Medulla oblongata (tissue), 1 donor: ENCODE data around the gene STRIP2.
A peak's percentile ranks its signal among the peaks of the same experiment; 100 is the strongest.
"Not testable (repeated sequence)": the region's sequence is repeated elsewhere in the genome, so short reads cannot be mapped to it uniquely, and the experiment has no call there.

Experiments used
- DNase-seq: peaks from one replicate; pipeline ENCODE4 v3.0.0-alpha.2; 2015; ENCODE audit errors: extremely low spot score

Gene STRIP2

DNA sequence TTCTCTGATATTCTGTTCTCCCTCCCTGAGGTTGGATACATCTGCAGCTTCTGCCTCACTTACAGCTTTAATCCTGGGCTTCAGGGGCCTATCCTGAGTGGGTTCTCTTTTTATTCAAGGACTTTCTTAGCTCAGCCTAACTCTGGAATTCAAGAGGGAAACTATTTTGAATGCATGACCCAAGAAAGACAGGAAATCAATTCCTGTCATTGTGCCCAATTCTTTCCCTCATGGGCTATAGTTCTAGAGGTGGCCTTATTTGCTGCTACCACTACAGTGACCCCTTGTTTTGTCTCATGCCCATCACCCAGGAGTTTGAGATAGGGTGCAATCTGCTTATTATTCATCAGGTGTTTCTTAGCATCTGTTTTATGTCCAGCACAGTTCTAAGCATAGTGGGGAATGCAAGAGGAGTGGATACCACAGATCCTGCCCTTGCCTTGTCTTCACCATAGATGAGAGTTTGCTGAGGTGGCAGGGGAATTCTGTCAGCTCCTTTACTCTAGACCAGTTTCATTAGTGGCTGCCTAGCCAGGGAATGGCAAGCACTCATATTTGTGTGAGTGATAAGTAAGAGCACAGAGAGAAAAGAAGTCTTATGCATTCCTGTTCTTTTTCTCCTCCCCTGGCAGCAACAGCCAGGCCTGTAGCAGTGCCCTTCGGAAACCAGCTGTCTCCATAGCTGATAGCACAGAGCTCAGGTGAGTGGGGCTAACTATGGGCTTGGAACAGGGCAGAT, 19.4 kb downstream of the STRIP2 start:
- DNase-seq = no peak

DNA sequence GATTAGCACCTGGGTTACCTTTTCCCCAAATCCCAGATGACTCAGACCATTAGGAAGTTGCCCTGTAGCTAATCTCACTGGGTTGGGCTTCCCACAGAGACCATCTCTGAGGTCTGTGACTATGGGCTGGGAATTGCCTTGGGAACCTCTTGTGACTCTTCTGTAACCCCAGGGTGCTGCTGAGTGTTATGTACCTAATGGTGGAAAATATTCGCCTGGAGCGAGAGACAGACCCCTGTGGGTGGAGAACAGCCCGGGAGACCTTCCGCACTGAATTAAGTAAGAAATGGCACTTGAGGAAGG, 20.0 kb downstream of the STRIP2 start:
- no peak for DNase-seq

DNA sequence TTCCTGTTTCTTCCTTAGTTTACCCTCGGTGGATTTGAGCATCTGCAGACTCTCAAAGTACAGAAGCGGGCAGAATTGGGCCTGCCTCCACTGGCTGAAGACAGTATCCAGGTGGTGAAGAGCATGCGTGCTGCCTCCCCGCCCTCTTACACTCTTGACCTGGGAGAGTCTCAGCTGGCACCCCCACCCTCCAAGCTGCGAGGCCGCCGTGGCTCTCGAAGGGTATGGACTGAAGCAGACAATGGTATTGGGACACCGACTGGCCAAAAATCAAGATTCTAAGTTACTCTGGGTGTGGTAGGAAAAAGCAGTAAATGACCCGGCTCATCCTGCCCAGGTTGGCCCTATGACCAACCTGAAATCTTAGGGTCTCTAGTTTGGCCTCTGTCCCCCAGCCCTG, 22.2 kb downstream of the STRIP2 start:
- DNase-seq = no peak

DNA sequence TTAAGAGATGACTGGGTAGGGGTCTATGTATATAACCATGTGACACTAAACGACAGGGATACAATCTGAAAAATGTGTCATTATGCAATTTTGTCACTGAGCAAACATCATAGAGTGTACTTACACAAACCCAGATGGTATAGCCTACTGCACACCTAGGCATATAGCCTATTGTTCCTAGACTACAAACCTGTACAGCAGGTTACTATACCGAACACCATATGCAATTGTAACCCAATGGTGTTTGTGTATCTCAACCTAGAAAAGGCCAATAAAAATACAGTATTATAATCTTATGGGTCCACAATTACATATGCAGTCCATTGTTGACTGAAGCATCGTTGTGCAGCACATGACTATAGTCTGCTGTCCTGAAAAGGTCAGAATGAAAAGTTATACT, 22.9 kb downstream of the STRIP2 start:
- DNase-seq = no peak

DNA sequence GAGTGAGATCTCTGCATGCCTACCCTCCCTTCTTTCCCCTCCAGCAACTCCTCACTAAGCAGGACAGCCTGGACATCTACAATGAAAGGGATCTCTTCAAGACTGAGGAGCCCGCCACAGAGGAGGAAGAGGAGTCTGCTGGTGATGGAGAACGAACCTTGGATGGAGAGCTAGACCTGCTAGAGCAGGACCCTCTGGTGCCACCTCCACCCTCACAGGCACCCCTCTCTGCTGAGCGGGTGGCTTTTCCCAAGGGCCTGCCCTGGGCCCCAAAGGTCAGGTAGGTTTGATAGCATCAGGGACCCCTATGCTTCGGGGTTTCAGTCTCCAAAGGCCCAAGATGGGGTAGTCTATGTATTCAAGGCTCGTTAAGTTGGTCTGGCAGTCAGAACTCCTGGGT, 23.9 kb downstream of the STRIP2 start:
- DNase-seq = no peak

DNA sequence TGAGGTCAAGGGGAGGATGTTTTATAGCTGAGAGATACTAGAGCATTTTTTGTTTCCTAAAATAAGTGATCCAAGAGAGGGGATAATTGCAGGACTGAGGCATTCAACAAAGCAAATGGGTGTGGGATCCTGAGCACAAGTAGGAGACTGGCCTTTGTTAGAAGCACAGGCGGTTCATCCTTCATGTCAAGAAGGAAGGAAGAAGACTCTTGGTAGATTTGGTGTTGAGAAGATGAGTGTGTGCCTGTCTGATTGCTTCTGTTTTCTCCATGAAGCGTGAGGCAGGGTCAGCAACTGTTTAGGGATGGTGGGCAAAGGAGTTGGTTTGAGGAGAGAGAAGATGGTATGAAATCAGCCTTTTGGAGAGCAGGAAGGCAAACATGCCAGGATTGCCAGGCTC, 27.6 kb downstream of the STRIP2 start:
- DNase-seq = no peak

DNA sequence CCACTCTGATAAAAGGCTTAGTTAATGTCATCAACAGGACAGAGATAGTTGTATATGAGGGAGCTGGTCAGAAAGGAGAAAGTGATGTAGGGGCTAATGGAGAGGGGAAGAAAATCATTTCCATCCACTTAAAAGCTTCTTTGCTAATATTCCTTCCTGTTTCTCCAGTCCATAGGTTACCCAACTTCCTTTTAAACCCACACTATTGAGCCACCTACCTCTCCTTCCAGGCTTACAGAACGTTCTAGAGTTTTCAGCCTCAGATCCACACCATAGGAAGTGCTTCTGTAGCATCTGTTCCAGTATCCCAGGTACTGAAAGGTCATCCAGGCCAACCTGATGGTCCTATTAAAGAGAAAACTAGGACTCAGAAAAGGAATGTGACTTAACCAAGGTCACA, 28.2 kb downstream of the STRIP2 start:
- DNase-seq = no peak

DNA sequence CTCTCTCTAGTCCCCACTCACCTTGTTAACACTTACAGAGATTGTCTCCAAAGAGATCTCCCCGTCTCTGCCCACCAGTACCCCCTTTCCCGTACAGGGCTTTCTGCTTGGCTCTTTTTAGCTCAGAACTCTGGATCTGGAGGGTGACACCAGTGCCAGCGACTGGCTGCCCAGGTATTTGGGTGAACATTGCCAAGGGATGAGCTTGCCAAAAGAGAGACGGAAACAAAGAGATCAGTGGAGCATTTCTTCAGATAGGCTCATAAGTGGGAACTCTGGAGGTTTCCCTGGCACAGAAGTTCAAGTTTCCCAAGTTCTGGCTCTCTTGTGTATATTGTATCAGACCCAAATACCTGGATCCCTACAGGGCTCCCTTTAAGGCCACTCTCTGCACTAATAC, 30.0 kb downstream of the STRIP2 start:
- no peak for DNase-seq

DNA sequence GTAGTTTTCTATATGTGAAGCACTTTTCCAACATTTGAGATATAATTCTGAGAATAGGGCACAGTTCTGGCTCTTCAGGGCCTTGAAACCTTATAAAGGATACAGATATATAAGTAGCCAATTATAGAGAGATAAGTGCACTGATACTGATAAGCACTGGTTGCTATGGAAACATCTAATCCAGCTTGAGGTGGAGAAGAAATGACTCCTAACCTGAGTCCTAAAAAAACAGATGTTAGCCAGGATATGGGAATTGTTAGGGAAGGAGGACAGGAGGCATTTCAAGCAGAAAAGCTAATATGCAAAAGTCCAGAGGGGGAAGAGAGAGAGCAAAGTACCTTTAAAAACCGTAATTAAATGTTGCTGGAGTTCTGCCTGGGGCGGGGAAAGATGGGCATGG, 30.8 kb downstream of the STRIP2 start:
- DNase-seq = no peak

DNA sequence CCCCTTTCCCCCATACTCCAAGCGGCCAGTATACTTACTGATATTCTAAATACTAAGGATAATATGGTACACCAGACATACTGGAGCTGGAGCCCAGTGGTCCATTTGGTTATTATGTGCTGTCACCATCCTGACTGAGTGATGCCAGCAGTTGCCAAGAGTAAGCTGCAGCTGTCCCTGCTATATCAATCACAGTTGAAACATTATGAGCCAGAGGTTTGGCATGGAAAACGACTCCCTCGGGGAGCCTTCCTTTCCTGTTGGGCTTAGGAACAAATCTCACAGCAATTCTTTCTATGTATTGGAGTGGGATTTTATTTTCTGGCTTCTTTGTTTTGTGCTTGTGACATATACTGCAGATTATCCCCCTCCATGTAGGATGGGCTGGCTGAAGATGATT, 32.6 kb downstream of the STRIP2 start:
- DNase-seq = no peak

DNA sequence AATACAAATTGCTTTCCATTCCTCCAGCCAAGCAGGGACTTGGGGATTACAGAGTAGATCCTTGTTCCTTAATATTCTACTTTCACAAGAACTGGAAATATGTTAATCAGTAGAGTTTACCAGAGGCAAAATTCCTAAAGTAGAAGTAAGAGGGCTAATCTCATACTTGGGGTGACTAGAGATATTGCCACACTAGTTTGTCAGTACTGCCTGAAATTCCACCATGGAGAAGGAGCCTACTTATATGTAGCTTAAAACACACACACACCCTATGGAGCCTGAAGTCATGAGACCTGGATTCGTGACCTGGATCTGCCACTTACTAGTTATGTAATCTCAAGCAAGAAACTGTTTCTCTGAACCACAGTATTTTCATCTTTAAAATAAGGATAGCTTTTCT, 33.9 kb downstream of the STRIP2 start:
- peak; percentile 8 for DNase-seq

DNA sequence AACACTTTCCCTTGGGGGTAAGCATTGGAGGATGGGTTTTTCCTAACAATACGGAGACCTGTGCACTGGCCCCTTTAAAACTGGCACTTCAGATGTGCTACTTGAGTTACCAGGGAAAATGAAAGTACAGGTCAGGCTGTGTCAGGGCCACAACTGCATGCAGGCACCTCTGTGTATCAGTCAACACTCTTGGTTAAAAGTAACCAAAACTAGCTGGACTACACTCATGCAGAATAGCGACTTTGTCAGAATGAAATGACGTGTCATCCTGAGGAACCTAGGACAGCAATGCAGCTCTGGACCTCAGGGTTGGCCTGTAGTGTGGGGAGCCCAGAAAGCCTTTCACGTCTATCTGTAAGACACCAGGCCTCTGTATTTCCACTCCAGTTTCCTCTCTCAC, 34.3 kb downstream of the STRIP2 start:
- DNase-seq = peak; percentile 10

DNA sequence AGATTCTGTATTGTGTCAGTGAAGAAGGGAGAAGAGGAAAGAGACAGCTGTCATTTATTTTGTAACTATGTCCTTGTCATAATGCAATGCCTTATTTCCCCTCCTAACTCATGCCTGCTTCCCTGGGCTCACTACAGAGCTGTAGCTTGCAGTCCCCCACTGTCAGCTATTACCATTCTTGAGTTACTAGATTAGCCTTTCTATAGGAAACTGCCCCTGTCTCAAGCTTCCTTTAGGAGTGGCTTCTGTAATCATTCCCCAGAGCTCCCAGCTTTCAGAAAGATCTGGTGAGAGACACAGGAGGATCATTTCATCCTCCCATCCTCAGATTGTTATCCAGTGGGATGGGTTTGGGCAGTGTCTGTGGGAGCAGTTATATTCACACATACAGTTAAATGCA, 35.7 kb downstream of the STRIP2 start:
- DNase-seq = peak; percentile 3

DNA sequence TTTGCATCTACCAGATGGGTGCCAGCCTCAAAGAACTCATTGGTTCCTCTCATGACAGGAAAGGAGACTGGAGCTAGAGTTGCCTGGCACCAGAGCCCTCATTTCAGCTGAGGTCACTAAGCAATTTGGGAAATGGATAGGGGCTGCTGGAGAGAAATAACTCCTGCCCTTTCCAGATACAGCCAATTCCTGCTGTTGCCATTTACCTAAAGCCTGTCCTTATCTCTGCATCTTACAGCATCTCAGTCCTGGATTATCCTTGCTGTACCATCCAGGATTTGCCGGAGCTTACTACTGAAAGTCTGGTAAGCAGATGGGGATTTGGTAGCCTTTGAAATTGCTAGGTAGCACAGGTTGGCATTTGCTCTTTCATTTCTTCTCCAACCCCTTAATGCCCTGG, 36.2 kb downstream of the STRIP2 start:
- DNase-seq = peak; percentile 7

DNA sequence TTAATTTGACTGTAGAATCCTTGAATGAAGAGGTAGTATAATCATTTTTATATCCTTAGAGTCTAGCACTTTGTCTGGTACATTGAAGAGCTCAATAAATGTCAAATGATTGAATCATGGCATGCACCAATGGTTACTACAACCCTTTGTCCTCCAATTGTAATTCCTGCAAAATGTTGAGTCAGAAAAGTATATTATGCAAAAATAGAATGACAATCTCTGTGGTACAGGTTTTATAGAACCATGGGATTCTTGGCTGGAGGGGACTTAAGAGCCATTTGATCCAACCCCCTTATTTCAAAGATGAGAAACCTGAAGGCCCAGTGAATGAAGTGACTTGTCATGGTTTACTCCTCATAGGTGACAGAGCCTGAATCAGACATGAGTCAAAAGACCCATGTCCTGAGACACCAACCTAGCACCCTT, 37.2 kb downstream of the STRIP2 start:
- DNase-seq = peak; percentile 10

DNA sequence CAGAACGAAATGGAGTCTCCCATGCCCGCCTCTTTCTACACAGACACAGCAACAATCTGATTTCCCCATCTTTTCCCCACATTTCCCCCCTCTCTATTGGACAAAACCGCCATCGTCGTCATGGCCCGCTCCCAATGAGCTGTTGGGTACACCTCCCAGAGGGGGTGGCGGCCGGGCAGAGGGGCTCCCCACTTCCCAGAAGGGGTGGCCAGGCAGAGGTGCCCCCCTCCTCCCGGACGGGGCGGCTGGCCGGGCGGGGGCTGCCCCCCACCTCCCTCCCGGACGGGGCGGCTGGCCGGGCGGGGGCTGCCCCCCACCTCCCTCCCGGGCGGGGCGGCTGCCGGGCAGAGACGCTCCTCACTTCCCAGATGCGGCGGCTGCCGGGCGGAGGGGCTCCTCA, 41.7 kb downstream of the STRIP2 start:
- not testable (repeated sequence) for DNase-seq

DNA sequence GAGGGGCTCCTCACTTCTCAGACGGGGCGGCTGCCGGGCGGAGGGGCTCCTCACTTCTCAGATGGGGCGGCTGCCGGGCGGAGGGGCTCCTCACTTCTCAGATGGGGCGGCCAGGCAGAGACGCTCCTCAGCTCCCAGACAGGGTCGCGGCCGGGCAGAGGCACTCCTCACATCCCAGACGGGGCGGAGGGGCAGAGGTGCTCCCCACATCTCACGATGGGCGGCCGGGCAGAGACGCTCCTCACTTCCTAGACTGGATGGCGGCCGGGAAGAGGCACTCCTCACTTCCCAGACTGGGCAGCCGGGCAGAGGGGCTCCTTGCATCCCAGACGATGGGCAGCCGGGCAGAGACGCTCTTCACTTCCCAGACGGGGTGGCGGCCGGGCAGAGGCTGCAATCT, 42.2 kb downstream of the STRIP2 start:
- DNase-seq = not testable (repeated sequence)

DNA sequence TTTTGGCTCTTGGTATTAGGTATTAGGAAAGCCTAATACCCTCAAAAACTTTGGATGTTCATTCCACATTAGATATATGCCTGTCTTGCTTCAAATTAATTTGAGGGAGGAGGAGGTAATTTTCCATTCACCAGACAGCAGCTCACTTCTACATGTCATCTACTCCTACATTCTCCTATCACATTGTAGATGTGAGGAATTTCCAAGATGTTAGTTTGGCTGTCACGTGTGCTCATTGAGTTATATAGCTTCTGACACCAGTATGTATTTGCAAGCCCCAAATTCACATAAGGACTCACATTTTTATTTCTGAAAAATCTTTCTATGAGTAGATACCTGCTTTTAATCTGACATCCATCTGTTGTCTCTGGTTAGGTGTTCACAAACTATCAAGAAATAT, 45.6 kb downstream of the STRIP2 start:
- no peak for DNase-seq

DNA sequence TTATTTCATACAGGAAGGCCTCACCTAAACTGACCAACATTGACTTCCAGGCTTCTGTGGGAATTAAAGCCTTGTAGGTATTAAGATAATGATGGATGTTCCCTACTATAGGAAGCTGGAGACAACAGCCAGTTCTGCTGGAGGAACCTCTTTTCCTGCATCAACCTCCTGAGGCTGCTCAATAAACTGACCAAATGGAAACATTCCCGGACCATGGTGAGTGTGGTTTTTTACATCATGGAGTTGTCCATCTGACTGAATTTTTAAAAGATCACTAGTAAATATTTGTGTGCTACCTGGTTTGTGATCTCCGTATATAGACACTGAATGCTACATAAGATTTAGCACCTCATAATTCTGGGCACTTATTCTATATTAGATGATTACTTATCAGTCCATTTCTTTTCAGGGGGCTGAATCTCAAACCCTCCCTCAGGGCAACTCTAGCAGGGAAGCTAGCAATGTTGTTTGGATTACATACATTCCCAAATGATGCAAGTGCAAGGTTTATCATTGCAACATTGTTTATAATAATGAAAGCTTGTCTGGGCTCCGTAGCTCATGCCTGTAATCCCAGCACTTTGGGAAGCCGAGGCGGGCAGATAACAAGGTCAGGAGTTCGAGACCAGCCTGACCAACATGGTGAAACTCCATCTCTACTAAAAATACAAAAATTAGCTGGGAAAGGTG, 46.6 kb downstream of the STRIP2 start:
- DNase-seq = no peak

DNA sequence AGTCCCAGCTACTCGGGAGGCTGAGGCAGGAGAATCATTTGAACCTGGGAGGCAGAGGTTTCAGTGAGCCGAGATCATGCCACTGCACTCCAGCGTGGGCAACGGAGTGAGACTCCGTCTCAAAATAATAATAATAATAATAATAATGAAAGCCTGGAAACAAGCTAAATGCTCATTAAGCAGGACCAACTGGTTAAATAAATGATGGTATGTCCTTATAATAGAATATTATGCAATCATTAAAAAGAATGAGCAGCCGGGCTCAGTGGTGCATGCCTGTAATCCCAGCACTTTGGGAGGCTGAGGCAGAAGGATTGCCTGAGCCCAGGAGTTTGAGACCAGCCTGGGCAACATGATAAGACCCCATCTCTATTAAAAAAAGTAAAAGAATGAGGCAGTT, 47.1 kb downstream of the STRIP2 start:
- DNase-seq = not testable (repeated sequence)

DNA sequence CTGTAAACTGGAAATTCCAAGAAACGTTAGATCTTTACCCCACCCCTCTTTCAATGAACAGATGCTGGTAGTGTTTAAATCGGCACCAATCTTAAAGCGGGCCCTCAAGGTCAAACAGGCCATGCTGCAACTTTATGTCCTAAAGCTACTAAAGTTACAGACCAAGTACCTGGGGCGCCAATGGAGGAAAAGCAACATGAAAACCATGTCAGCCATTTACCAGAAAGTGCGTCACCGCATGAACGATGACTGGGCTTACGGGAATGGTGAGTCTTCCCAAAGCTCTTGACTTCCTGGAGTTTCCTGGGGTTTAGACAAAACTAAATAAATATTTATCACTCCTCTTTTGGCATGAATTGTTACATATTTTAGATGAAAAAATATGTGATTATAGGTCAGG, 48.5 kb downstream of the STRIP2 start:
- DNase-seq = no peak

DNA sequence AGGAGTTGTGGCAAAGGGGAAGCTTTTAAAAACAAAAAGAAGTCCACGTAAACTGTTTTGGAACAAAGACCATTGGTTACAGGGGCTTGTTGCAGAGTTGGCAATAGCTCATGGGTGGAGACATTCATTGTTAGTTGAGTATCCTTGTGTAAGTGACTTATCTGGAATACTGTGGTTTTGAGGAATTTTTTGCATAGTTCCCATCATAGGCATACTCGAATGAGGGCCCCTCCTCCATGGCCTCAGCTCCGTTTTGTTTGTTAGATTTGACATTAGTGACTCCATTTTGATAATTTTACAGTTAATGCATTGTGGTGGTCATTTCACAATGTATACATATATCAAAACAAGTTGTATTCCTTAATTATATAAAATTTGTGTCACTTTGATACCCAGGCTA, 55.3 kb downstream of the STRIP2 start:
- DNase-seq = no peak

DNA sequence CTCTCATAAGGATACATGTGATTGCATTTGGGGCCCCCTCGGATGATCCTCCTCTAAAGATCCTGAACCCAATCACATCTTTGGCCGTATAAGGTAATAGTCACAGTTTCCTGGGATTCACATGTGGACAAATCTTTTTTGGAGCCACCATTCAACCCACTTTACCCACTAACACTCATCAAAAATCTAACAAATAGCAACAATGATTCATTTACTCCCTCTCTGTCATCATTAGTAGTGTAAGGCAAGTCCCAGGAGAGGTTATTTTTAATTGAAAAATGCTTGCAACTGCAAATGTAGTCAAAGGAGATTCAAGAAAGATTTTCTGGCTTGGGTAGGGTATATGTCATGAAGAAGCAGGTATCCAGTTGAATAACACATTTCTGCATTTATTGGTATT, 58.2 kb downstream of the STRIP2 start:
- no peak for DNase-seq

DNA sequence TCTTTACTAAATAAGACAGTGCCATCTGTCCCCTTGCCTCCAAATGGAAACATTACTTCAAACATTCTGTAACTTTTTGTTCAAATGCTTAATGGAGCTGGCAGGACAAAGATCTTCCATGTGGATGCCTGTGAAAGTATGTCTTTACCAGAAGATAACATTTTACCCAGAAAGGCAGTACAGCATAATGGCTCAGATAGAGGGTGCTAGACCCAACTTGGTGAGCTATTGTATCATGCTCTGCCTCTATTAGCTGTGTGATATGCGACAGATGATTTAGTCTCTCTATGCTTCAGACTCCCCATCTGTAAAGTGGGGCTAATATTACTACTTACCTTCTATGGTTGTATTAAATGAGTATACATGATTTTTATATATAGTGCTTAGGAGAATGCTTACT, 59.3 kb downstream of the STRIP2 start:
- DNase-seq = no peak
